Vagina (tissue), 2 donors: Measurements from ENCODE around the gene SRRM1.

Experiments
- CTCF ChIP-seq, 3 experiments: fragments of 450-650 bp in 2 of 3; fragments of 200-600 bp in 1 of 3; sonication (generic) in 1 of 3; IDR thresholded peaks; one replicate each; pipeline ENCODE4 v1.5.1; 2017 to 2019; ENCODE audit warnings: antibody characterized with exemption in 3 of 3, mild to moderate bottlenecking in 2 of 3, moderate library complexity in 2 of 3
- POLR2A ChIP-seq, 2 donors: fragments of 450-650 bp; IDR thresholded peaks; one replicate each; pipeline ENCODE4 v1.6.1; 2017; ENCODE audit warnings: antibody characterized with exemption in 2 of 2, mild to moderate bottlenecking in 2 of 2, moderate library complexity in 2 of 2

- TF ChIP-seq CTCF (IDR thresholded peaks at IDR 0.05) = no peak
- TF ChIP-seq POLR2A (IDR thresholded peaks at IDR 0.05) = no peak
Observed at GRCh38 chr1:24657781-24658180, 14.7 kb downstream of the SRRM1 start.
